HCT116 (cell line): ENCODE measurements around the gene DLG2. TPM values are rescaled to one million over a fixed set of nuclear protein-coding genes. Genes with fewer than 3 reads are reported as not detected.

ENCODE experiments used
- ATAC-seq: fragments of 200-7000 bp; cut with Tn5 transposase; 2 replicates; pipeline ENCODE4 v1.9.1; 2020; ENCODE audit warnings: mild to moderate bottlenecking, moderate library complexity
- BruUV-seq: library from RNA; stranded (reverse); fragments of 400-500 nt; replicated peaks from 2 replicates; lab custom pipeline; 2021; lab: Mats Ljungman, UMichigan
- CTCF ChIA-PET: fragments of 300-600 bp; sonication (Branson Sonifier 250); formaldehyde crosslinking; loops from one replicate; lab custom pipeline; 2021; ENCODE audit warnings: antibody characterized with exemption; lab: Charles Lee
- POLR2A ChIA-PET: fragments of 300-600, 350-600 bp; sonication (Branson Sonifier 250); formaldehyde crosslinking; loops from one replicate; lab custom pipeline; 2021; ENCODE audit warnings: antibody characterized with exemption; lab: Charles Lee
- RAD21 ChIA-PET, 2 experiments: fragments of 300-600 bp; sonication (Branson Sonifier 250); formaldehyde crosslinking; loops; one replicate each; lab custom pipeline; 2023; ENCODE audit warnings: low total read pairs in 2 of 2; ENCODE audit not compliant: uncharacterized antibody in 2 of 2, unreplicated experiment in 2 of 2, low non-redundant PET in 1 of 2; lab: Charles Lee
- DNase-seq: peaks from one replicate; pipeline ENCODE4 v3.0.0-alpha.2; 2010; ENCODE audit warnings: low read depth, low spot score
- H2AFZ ChIP-seq: fragments of 200-600 bp; shearing (Covaris generic), sonication (generic); 2 replicates; pipeline ENCODE4 v1.6.1; 2017; ENCODE audit warnings: low read depth, mixed run types, mixed read lengths, antibody characterized with exemption, low read length; ENCODE audit not compliant: poor library complexity, severe bottlenecking
- H3K27ac ChIP-seq: 2 replicates; pipeline ENCODE4 v1.5.1; 2012; ENCODE audit warnings: low read depth, low read length
- H3K27me3 ChIP-seq: fragments of 200-600 bp; sonication (generic); 2 replicates; pipeline ENCODE4 v1.6.1; 2016; ENCODE audit warnings: mixed run types, low read length, mixed read lengths; ENCODE audit not compliant: insufficient read depth
- H3K36me3 ChIP-seq, 2 experiments: fragments of 200-500 bp in 1 of 2; fragments of 200-600 bp in 1 of 2; sonication (Bioruptor generic) in 1 of 2; sonication (generic) in 1 of 2; 2 replicates each; pipeline versions ENCODE4 v1.5.1 to v1.6.1; 2014 to 2016; ENCODE audit warnings: low read length in 2 of 2, inconsistent platforms in 1 of 2, mixed read lengths in 1 of 2, mixed run types in 1 of 2; ENCODE audit not compliant: insufficient read depth in 2 of 2, control insufficient read depth in 1 of 2
- H3K4me1 ChIP-seq, 2 experiments: fragments of 200-600 bp in 1 of 2; sonication (generic) in 1 of 2; 2 replicates each; pipeline versions ENCODE4 v1.5.1 to v1.6.1; 2012 to 2017; ENCODE audit warnings: low read length in 2 of 2, inconsistent platforms in 1 of 2, mild to moderate bottlenecking in 1 of 2, mixed read lengths in 1 of 2, mixed run types in 1 of 2, moderate library complexity in 1 of 2; ENCODE audit not compliant: insufficient read depth in 2 of 2, control insufficient read depth in 1 of 2
- H3K4me2 ChIP-seq: fragments of 200-600 bp; sonication (generic); 2 replicates; pipeline ENCODE4 v1.6.1; 2017; ENCODE audit warnings: mixed run types, low read length, mixed read lengths
- H3K4me3 ChIP-seq, 2 experiments: fragments of 200-600 bp in 1 of 2; sonication (generic) in 1 of 2; replicated peaks in 1 of 2; 2 replicates each; pipeline ENCODE4 v1.5.1; 2011 to 2016; ENCODE audit warnings: low read length in 2 of 2, control low read depth in 1 of 2, low read depth in 1 of 2, mild to moderate bottlenecking in 1 of 2, mixed read lengths in 1 of 2, mixed run types in 1 of 2
- H3K79me2 ChIP-seq: fragments of 200-600 bp; sonication (generic); 2 replicates; pipeline ENCODE4 v1.6.1; 2017; ENCODE audit warnings: mild to moderate bottlenecking, mixed run types, low read length, moderate library complexity, mixed read lengths; ENCODE audit not compliant: insufficient read depth
- H3K9ac ChIP-seq: fragments of 200-600 bp; sonication (generic); 2 replicates; pipeline ENCODE4 v1.6.1; 2016; ENCODE audit warnings: low read length, mixed read lengths
- H3K9me2 ChIP-seq: fragments of 200-600 bp; sonication (generic), shearing (Covaris generic); 2 replicates; pipeline ENCODE4 v1.6.1; 2017; ENCODE audit warnings: mixed run types, mild to moderate bottlenecking, moderate library complexity; ENCODE audit not compliant: insufficient read depth
- H3K9me3 ChIP-seq, 2 experiments: fragments of 200-500 bp in 1 of 2; fragments of 200-600 bp in 1 of 2; sonication (Bioruptor generic) in 1 of 2; sonication (generic) in 1 of 2; 2 replicates each; pipeline ENCODE4 v1.6.1; 2014 to 2017; ENCODE audit warnings: low read length in 2 of 2, mixed read lengths in 2 of 2, inconsistent platforms in 1 of 2, low read depth in 1 of 2, mild to moderate bottlenecking in 1 of 2, mixed run types in 1 of 2, moderate library complexity in 1 of 2; ENCODE audit not compliant: control insufficient read depth in 1 of 2, insufficient read depth in 1 of 2
- H4K20me1 ChIP-seq: fragments of 200-600 bp; sonication (generic), shearing (Covaris generic); 2 replicates; pipeline ENCODE4 v1.6.1; 2017; ENCODE audit warnings: mixed run types, mild to moderate bottlenecking, moderate library complexity; ENCODE audit not compliant: insufficient read depth
- JUND ChIP-seq: IDR thresholded peaks from 2 replicates; pipeline ENCODE4 v1.6.1; 2012
- RAD21 ChIP-seq: IDR thresholded peaks from 2 replicates; pipeline ENCODE4 v1.6.1; 2012; ENCODE audit warnings: low read depth, mild to moderate bottlenecking
- SP1 ChIP-seq: IDR thresholded peaks from 2 replicates; pipeline ENCODE4 v1.6.1; 2012; ENCODE audit warnings: low read depth
- TCF7L2 ChIP-seq: IDR thresholded peaks from 2 replicates; pipeline ENCODE4 v1.7.0; 2011; ENCODE audit warnings: borderline replicate concordance, inconsistent platforms; ENCODE audit not compliant: insufficient read depth, insufficient read length; ENCODE audit errors: extremely low read depth
- intact Hi-C: fragments of 100-400 bp; cut with micrococcal nuclease; formaldehyde crosslinking; loops from 2 replicates; pipeline ENCODE4 v1.10.0; 2022
- total RNA-seq: library from RNA; stranded (reverse); gene quantifications from one replicate; pipeline ENCODE4 v1.2.1, GENCODE V29; 2021; ENCODE audit not compliant: unreplicated experiment
- TF ChIP-seq, protein P1 (sequence below): IDR thresholded peaks from 2 replicates; pipeline ENCODE4 v1.6.1; 2012
- TF ChIP-seq, protein P2 (sequence below): IDR thresholded peaks from 2 replicates; pipeline ENCODE4 v1.6.1; 2012; ENCODE audit warnings: low read depth
- TF ChIP-seq, protein P3 (sequence below): IDR thresholded peaks from 2 replicates; pipeline ENCODE4 v1.6.1; 2011; ENCODE audit warnings: mild to moderate bottlenecking, low read length, moderate library complexity; ENCODE audit not compliant: insufficient replicate concordance; ENCODE audit errors: extremely low read depth

DLG2 gene
- total RNA-seq, 1 experiment from 2014 or later, result 2.4 TPM

DNA sequence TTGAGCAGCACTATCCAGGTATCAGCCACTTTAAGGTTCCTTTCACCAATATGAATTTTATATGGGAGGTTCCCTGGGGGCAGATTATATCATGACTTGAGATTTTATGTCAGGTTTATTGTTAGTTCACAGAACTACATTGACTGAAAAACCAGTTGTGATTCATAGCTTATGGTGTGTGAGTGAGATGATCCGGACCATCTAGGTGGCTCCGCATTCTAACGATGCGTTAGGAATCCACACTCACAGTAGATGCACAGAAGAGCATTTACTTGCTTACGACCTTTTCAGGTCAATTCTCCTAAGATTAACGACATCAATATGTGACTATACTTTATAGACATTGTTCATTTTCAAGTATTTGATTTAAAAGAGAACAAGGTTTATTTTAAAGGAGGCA, 1356.7 kb downstream of the DLG2 start:
- Histone ChIP-seq H2AFZ (no peak overlapping the region), H3K79me2 (no peaks in the 10 kb centered on the region), H3K4me2 (no peak overlapping the region), H3K27ac (no peak overlapping the region), H3K9me3 (no peaks in the 10 kb centered on the region), H3K36me3 (no peaks in the 10 kb centered on the region), H3K4me1 (no peaks in the 10 kb centered on the region), H3K4me3 (no peak overlapping the region), H3K9me2 (no peaks in the 10 kb centered on the region), H3K27me3 (no peaks in the 10 kb centered on the region), H3K9ac (no peak overlapping the region), H4K20me1 (no peaks in the 10 kb centered on the region)
- ChIA-PET RAD21 (no interaction called here), CTCF (no interaction called here), POLR2A (no interaction called here)
- TF ChIP-seq RAD21 (no peak), SP1 (no peak), JUND (no peak), TCF7L2 (no peak)
- TF ChIP-seq, protein P1, sequence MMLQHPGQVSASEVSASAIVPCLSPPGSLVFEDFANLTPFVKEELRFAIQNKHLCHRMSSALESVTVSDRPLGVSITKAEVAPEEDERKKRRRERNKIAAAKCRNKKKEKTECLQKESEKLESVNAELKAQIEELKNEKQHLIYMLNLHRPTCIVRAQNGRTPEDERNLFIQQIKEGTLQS, result no peak
- TF ChIP-seq, protein P2, sequence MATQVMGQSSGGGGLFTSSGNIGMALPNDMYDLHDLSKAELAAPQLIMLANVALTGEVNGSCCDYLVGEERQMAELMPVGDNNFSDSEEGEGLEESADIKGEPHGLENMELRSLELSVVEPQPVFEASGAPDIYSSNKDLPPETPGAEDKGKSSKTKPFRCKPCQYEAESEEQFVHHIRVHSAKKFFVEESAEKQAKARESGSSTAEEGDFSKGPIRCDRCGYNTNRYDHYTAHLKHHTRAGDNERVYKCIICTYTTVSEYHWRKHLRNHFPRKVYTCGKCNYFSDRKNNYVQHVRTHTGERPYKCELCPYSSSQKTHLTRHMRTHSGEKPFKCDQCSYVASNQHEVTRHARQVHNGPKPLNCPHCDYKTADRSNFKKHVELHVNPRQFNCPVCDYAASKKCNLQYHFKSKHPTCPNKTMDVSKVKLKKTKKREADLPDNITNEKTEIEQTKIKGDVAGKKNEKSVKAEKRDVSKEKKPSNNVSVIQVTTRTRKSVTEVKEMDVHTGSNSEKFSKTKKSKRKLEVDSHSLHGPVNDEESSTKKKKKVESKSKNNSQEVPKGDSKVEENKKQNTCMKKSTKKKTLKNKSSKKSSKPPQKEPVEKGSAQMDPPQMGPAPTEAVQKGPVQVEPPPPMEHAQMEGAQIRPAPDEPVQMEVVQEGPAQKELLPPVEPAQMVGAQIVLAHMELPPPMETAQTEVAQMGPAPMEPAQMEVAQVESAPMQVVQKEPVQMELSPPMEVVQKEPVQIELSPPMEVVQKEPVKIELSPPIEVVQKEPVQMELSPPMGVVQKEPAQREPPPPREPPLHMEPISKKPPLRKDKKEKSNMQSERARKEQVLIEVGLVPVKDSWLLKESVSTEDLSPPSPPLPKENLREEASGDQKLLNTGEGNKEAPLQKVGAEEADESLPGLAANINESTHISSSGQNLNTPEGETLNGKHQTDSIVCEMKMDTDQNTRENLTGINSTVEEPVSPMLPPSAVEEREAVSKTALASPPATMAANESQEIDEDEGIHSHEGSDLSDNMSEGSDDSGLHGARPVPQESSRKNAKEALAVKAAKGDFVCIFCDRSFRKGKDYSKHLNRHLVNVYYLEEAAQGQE, result no peak
- TF ChIP-seq, protein P3, sequence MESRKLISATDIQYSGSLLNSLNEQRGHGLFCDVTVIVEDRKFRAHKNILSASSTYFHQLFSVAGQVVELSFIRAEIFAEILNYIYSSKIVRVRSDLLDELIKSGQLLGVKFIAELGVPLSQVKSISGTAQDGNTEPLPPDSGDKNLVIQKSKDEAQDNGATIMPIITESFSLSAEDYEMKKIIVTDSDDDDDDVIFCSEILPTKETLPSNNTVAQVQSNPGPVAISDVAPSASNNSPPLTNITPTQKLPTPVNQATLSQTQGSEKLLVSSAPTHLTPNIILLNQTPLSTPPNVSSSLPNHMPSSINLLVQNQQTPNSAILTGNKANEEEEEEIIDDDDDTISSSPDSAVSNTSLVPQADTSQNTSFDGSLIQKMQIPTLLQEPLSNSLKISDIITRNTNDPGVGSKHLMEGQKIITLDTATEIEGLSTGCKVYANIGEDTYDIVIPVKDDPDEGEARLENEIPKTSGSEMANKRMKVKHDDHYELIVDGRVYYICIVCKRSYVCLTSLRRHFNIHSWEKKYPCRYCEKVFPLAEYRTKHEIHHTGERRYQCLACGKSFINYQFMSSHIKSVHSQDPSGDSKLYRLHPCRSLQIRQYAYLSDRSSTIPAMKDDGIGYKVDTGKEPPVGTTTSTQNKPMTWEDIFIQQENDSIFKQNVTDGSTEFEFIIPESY, result no peak
- DNase-seq, result no peak
- no TSS peak for BruUV-seq
- ATAC-seq, result no peak
- intact Hi-C loops, result no loop called here
